HFF-Myc (cell line): ENCODE data around the gene ALDH4A1.

Source experiments
- DNase-seq: peaks from one replicate; pipeline ENCODE4 v3.0.0-alpha.2; 2011; ENCODE audit warnings: low read depth; ENCODE audit errors: extremely low read depth
- H3K4me3 ChIP-seq: replicated peaks from 2 replicates; pipeline ENCODE4 v1.5.1; 2011; ENCODE audit warnings: low read depth, mild to moderate bottlenecking, control low read depth, low read length
- TF ChIP-seq, protein P1 (sequence below): IDR thresholded peaks from 2 replicates; pipeline ENCODE4 v1.5.1; 2012; ENCODE audit warnings: mild to moderate bottlenecking, low read depth, low read length, control low read depth; ENCODE audit errors: missing control alignments

The ALDH4A1 gene

DNA sequence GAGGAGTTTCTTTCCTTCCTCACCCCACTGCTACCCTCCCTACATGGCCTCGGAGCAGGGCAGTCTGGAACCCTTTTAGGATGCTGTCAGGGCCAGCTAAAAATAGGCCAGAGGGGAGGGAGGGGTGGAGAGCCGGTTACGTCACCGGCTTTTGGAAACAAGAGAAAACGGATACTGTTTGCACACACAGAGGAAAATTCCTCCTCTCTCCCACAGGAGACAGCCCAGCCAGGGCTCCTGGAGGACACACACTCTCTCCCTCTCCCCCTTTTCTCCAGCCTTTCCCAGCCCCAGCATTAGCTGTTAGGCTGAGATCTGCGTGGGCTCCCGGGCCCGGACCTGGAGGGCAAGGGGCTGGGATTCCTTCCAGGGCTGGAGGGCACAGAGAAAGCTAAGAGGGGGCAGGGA lies 20.0 kb upstream of the ALDH4A1 start:
- no peak for DNase-seq
- H3K4me3 ChIP-seq = no peak overlapping the region
- TF ChIP-seq, protein P1, sequence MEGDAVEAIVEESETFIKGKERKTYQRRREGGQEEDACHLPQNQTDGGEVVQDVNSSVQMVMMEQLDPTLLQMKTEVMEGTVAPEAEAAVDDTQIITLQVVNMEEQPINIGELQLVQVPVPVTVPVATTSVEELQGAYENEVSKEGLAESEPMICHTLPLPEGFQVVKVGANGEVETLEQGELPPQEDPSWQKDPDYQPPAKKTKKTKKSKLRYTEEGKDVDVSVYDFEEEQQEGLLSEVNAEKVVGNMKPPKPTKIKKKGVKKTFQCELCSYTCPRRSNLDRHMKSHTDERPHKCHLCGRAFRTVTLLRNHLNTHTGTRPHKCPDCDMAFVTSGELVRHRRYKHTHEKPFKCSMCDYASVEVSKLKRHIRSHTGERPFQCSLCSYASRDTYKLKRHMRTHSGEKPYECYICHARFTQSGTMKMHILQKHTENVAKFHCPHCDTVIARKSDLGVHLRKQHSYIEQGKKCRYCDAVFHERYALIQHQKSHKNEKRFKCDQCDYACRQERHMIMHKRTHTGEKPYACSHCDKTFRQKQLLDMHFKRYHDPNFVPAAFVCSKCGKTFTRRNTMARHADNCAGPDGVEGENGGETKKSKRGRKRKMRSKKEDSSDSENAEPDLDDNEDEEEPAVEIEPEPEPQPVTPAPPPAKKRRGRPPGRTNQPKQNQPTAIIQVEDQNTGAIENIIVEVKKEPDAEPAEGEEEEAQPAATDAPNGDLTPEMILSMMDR = no peak

DNA sequence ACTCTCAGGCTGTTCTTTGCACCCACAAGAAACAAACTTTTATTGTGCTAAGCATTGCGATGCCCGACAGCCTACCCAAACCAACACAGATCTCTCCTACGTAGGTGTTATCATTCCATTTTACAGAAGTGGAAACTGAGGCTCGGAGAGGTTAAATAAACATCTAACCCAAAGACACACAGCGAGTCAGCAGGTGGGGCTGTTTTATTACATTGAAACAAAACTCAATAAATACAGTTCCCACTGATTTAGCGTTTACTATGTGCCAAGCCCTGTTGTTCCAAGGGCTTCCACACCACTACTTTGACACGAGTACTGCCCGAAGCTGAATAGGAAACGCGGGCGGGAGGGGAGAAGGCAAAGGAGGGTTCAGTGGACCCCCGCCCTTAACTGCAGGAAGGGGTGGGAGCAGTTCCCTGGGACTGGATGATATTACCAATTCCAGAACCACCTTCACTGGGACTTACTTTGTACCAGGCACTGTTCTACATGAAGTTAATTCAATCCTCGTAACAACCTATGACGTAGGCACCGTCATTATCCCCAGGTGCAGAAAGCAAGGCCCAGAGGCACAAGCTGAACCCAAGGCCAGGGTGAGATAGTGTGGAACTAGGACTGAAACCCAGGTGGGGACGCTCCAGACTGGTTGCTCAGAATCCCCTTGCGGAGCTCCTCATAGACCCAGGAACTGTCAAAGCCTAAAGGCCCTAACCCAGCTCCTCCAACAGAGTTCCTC lies 19.3 kb upstream of the ALDH4A1 start:
- no peak for DNase-seq
- H3K4me3 ChIP-seq = no peak overlapping the region
- TF ChIP-seq, protein P1 = no peak

DNA sequence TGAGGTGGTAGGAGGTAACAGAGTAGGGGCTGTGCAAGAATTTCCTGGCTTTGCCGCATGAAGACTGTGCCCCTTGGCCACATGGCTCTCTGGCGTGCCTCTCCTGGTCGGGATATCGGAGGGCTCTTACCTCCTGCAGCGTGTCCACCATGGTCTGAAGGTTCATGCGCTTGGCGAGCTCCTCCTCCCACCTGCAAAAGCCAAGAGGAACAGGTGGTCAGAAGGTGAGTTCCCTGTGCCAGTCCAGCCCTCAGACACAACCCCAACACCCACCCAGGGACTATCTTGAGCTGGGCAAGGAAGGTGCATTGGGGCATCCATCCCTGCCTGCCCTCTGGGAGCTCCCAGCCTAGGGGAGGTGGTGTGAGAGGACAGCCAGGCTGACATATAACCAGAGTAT lies 18.6 kb upstream of the ALDH4A1 start:
- H3K4me3 ChIP-seq = no peak overlapping the region
- no peak for DNase-seq
- TF ChIP-seq, protein P1 = no peak

DNA sequence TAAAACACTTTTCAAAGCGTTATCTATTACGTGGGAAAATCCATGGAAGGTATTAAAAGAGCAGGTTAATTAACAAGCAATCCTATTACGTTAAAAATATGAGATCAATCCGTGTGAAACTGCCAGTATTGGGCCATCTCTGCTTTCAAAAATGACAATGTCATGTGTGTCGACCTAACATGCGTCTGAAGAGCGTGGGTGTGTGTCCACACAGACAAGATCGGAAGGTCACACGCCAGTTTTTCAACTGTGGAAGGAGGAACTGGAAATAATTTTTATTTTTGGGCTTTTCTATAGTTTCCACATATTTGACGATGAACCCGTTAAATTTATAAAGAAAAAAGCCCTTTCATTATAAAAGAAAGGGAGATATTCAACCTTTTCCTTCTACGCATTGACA lies 17.6 kb upstream of the ALDH4A1 start:
- DNase-seq = no peak
- H3K4me3 ChIP-seq = no peak overlapping the region
- TF ChIP-seq, protein P1 = no peak

DNA sequence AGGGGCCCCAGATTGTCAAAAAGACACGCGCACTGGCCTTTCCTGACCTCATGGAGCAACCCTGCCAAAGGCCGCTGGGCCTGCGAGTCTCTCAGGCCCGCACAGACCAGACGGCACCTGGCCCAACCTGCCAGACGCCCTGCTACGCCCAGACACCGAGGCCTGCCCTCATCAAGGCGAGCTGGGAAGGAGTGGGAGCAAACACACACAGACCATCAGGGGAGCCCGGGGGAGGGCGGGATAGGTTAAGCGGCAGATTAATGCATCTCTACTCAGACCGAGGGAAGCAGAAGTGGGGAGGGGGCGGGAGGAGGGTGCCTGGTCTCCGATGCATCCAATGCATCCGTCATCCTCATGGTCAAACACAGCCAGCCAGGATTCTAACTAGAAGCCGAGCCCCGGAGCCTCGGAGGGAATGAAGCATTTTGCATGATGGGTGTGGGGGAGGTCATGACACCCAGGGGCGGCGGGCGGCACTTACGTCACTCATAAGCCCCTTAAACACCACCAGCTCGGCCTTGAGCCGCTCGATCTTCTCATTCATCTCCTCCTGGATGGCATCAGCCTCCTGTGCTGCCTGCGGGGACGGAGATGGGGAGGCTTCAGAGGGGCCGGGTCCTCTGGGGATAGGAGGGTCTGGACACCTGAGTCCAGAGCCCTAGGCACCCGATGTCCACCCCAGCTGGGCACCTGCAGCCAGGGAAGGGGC lies 17.0 kb upstream of the ALDH4A1 start:
- no peak overlapping the region for H3K4me3 ChIP-seq
- no peak for DNase-seq
- TF ChIP-seq, protein P1 = no peak

DNA sequence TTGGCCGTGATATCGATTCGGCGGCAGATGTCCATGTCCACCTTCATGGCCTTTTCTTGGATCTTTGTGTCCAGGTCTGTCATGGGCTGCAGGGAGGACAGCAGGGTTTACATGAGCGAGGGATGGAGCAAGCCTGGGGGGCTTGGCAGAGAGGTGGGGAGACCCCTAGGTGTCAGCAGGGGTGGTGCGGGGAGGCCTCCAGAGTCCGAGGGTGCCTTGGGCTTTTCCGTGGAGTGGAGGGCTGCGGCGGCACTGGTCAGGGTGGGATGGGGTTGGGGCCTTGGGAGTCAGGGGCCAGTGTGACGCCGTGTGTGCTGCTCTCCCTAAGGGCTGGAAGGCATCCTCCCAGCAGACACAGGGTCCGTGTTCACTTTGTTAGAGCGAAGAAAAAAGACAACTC lies 16.1 kb upstream of the ALDH4A1 start:
- TF ChIP-seq, protein P1 = no peak

More for the DNA sequence above, 16.1 kb upstream of the ALDH4A1 start:
- no peak for DNase-seq
- H3K4me3 ChIP-seq = no peak overlapping the region
